ENCODE measurements around the gene KCNN3. TPM values are rescaled to one million over a fixed set of nuclear protein-coding genes. Genes with fewer than 3 reads are reported as not detected.

The KCNN3 gene
- total RNA-seq, 4 donors from 2014 or later = 3.5 to 5.6 (median 4.4) TPM

DNA sequence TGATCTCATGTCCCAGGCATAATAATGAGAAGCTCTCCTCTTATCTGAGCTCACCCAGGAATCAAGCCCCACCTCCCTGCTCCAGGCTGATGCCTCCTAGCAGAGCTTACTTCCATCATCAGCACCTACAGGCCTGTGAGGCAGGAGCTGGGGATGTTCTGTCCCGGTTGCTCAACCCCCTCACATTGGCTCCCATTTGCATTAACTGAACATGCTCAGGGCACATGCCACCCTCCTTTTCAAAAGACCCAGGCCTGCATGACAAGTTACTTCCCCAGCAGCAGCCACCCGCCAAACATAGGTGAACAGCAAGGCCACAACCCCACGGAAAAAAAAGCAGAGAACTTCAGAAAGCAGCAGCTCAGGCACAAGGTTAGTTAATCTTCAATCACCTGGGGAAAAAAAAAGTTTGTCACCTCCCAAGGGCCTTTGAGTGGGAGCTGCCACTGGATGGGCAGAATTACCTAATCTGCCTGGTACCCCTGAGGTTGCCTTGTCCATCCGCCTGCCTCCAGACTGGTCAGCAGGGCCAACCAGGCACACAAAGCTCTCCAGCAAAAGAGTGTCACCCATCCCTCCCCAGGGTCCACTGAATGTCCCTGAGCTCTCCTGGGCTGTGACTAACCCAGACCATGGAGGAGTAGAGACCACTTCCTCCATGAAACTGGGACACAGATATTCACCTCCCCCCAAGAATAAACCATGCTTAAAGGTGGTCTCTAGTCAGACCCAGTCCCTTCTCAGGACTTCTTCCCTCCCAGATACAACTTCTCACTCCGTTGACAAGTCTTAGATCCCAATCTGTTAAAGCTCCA, 4.4 kb downstream of the KCNN3 start:
- no peak overlapping the region for H3K4me3 ChIP-seq (replicated peaks in 1 of 3)
- no peak for DNase-seq
- WGBS, 2 donors = 90 to 93% methylated on average over 5 of the region's 5 CpGs
- no peaks in the 10 kb centered on the region for H3K36me3 ChIP-seq
- intact Hi-C loops (cut with DNase I) = no loop called here
- H3K27ac ChIP-seq = no peak overlapping the region
- H3K27me3 ChIP-seq = no peaks in the 10 kb centered on the region
- H3K4me1 ChIP-seq = peaks cover 16 to 23% of the 10 kb centered on the region in 2 donors
- TF ChIP-seq, protein P1, sequence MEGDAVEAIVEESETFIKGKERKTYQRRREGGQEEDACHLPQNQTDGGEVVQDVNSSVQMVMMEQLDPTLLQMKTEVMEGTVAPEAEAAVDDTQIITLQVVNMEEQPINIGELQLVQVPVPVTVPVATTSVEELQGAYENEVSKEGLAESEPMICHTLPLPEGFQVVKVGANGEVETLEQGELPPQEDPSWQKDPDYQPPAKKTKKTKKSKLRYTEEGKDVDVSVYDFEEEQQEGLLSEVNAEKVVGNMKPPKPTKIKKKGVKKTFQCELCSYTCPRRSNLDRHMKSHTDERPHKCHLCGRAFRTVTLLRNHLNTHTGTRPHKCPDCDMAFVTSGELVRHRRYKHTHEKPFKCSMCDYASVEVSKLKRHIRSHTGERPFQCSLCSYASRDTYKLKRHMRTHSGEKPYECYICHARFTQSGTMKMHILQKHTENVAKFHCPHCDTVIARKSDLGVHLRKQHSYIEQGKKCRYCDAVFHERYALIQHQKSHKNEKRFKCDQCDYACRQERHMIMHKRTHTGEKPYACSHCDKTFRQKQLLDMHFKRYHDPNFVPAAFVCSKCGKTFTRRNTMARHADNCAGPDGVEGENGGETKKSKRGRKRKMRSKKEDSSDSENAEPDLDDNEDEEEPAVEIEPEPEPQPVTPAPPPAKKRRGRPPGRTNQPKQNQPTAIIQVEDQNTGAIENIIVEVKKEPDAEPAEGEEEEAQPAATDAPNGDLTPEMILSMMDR (IDR thresholded peaks at IDR 0.05) = no peak
- TF ChIP-seq POLR2A (IDR thresholded peaks at IDR 0.05) = no peak
- no peaks in the 10 kb centered on the region for H3K9me3 ChIP-seq

DNA sequence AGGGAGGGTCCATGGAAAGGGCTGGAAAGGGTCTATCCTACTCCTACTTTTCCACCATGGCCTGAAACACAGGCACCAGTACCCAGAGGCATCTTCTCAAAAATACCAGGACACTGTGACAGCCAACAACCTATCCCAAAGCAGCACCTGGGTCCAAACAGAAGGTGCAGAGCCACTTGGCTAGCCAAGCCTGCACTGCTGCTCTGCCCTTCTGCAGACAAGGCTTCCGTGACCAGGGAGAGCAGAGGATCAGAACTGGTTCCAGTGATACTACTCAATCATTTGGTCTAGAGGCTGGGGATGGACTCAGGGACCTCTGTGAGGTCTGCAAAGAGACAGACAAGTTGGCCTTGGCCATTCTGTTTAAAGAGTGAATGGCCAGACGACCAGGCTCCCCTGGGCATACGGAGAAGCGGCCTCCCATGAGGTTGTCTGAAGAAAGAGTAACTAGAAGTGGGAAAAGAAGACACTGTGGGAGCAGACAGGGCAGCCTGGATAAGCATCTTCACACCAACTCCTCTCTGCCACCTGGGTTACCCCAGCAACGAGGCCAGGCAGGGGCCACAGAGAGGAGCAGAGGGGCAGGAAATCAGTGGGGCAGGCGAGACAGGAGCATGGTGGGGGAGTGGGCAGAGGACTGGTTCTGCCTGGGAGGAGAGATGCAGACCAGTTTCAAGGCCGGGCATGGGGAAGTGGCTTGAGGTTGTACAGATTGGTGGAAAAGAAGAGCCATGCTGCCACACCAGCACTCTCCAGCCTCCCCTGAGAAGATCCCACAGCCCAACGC, 5.7 kb downstream of the KCNN3 start:
- Histone ChIP-seq H3K9me3 (no peaks in the 10 kb centered on the region), H3K4me3 (replicated peaks in 1 of 3) (no peak overlapping the region), H3K36me3 (no peaks in the 10 kb centered on the region), H3K4me1 (peaks cover 6 to 14% of the 10 kb centered on the region in 2 donors), H3K27ac (peak overlapping the region in 1 of 3 donors; percentile 53), H3K27me3 (no peaks in the 10 kb centered on the region)
- TF ChIP-seq POLR2A (IDR thresholded peaks at IDR 0.05) = no peak
- TF ChIP-seq, protein P1 (IDR thresholded peaks at IDR 0.05) = no peak
- 91 to 94% methylated on average over 8 of the region's 8 CpGs for WGBS, 2 donors
- intact Hi-C loops (cut with DNase I) = no loop called here
- DNase-seq = no peak

DNA sequence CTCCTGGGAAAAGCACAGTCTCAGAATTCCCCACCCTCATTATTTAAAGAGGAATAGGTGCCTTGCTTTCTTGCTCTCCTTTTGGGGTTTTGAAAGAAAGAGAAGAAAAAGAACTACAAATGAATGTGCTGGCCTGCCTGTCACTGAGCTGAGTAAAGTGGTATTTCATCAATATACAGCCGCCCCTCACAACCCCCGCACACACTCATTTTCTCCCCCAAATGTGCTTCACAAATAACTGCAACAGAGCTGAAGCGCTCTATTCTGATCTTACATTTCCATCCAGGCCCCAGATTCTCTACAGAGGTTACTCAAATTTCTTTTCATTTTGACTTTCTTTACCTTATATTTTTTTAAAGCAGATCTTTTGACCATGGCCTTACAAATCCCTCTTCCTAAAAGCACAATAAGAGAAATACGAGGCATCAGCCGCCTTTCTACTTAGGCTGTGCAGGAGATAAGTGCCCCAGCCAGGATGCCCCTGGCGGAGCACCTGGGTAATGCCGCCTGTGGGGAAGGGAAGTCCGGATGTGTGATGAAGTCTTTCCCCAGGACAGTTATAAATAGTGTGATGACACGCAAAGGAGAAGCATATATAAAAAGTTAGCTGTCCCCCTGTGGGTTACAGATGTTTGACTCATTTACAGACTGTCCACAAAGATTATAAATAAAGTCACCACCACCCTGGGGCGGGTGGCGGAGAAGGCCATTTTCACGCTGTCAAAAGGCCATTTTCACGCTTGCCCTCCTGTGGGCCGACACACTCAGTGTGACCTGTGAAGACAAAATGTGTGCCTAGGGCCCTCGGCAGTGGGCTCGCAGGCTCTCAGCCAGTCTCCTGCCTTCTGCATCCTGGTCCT, 6.5 kb downstream of the KCNN3 start:
- H3K27me3 ChIP-seq = no peaks in the 10 kb centered on the region
- peak overlapping the region in 1 of 3 donors; percentile 53 for H3K27ac ChIP-seq
- no peak overlapping the region for H3K4me3 ChIP-seq (replicated peaks in 1 of 3)
- TF ChIP-seq POLR2A (IDR thresholded peaks at IDR 0.05) = no peak
- TF ChIP-seq, protein P1 (IDR thresholded peaks at IDR 0.05) = peak; percentile 28 to 54 (median 32)
- intact Hi-C loops (cut with DNase I) = no loop called here
- peak; percentile 22 to 38 for DNase-seq
- H3K4me1 ChIP-seq = peaks cover 0 to 5% of the 10 kb centered on the region in 2 donors
- whole genome bisulfite sequencing, 2 donors = 77% methylated on average over 16 of the region's 16 CpGs
- no peaks in the 10 kb centered on the region for H3K36me3 ChIP-seq
- no peaks in the 10 kb centered on the region for H3K9me3 ChIP-seq

DNA sequence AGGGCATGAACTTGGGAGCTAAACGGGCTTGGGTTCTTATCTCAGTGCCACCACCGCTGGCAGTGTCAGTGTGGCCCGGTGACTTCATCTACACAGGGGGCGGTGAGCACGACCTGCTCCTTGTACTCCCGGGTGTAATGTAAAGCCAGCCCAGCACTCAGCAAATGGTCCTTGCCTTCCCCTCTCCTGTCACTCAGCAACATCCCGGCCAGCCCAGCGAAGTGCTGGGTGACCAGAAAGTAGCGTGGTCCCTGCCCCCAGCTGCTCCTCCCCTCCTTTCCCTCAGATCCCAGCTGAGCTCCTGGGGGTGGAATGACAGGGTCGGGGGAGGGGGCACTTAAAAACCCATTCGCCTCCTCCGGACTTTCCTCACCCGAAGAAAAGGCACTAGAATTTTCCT, 7.2 kb downstream of the KCNN3 start:
- Histone ChIP-seq H3K4me3 (replicated peaks in 1 of 3) (no peak overlapping the region), H3K4me1 (no peaks in the 10 kb centered on the region), H3K27ac (no peak overlapping the region), H3K27me3 (no peaks in the 10 kb centered on the region), H3K36me3 (no peaks in the 10 kb centered on the region), H3K9me3 (no peaks in the 10 kb centered on the region)
- intact Hi-C loops (cut with DNase I) = no loop called here
- 47 to 62% methylated on average over 12 to 13 of the region's 13 CpGs for WGBS, 2 donors
- TF ChIP-seq POLR2A (IDR thresholded peaks at IDR 0.05) = no peak
- TF ChIP-seq, protein P1 (IDR thresholded peaks at IDR 0.05) = no peak
- no peak for DNase-seq
